RWPE1 (cell line): ENCODE data around the gene UXS1.

Source experiments
- CTCF ChIA-PET: fragments of 350-600 bp; sonication (Branson Sonifier 250); formaldehyde crosslinking; extraction: SDS; loops from one replicate; lab custom pipeline; 2021; lab: Yijun Ruan, JAX
- POLR2A ChIA-PET: fragments of 400-600 bp; formaldehyde crosslinking; extraction: SDS; loops from one replicate; lab custom pipeline; 2020; ENCODE audit warnings: antibody characterized with exemption; ENCODE audit not compliant: low non-redundant PET; lab: Yijun Ruan, JAX
- DNase-seq: peaks from one replicate; pipeline ENCODE4 v3.0.0; 2012; ENCODE audit warnings: low spot score
- H3K27ac ChIP-seq: fragments of 450-650 bp; 2 replicates; pipeline ENCODE4 v1.5.1; 2017
- TF ChIP-seq, protein P1 (sequence below): fragments of 450-650 bp; conservative IDR thresholded peaks from 2 replicates; pipeline ENCODE4 v1.5.1; 2017; ENCODE audit warnings: low read depth, mild to moderate bottlenecking

UXS1 gene

DNA sequence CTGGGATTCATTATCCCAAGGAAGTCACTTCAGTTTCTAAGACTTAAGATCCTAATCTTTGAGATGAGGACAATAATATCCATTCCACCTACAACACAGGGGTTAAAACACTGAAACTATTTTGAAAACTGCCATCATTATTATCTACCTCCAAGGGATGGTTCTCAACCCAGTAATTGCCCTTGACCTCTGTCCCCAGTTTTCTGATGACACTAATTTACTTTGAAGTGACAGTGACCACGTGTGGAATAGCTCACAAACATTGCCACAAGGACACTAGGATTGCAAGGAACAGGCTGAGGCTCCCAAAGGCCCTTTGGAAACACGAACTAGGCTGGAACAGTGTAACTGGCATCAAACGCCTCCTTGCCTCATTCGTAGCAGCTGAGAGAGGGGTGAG is 78.4 kb downstream of the UXS1 start:
- DNase-seq: no peak
- CTCF ChIA-PET: no interaction called here
- POLR2A ChIA-PET: no interaction called here
- TF ChIP-seq, protein P1, sequence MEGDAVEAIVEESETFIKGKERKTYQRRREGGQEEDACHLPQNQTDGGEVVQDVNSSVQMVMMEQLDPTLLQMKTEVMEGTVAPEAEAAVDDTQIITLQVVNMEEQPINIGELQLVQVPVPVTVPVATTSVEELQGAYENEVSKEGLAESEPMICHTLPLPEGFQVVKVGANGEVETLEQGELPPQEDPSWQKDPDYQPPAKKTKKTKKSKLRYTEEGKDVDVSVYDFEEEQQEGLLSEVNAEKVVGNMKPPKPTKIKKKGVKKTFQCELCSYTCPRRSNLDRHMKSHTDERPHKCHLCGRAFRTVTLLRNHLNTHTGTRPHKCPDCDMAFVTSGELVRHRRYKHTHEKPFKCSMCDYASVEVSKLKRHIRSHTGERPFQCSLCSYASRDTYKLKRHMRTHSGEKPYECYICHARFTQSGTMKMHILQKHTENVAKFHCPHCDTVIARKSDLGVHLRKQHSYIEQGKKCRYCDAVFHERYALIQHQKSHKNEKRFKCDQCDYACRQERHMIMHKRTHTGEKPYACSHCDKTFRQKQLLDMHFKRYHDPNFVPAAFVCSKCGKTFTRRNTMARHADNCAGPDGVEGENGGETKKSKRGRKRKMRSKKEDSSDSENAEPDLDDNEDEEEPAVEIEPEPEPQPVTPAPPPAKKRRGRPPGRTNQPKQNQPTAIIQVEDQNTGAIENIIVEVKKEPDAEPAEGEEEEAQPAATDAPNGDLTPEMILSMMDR: no peak
- no peak overlapping the region for H3K27ac ChIP-seq

DNA sequence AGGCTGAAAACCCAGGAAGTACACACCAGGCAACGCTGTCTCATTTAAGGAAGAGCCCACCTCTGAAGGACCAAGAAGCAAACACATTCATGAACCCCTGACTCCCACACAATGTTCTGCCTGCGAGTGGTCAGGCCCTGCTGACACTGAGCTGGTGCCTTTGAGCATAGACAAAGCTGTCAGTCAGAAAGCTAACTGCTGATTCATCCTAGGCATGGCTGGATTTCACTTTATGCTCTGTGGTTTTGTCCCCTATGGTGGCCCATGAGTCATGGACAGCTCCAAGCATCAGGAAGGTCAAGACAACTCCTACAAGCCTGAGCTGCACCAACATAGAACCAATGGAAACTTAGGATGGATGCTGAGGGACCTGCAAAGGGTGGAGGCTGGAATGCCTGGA is 78.9 kb downstream of the UXS1 start:
- H3K27ac ChIP-seq: no peak overlapping the region
- TF ChIP-seq, protein P1: no peak
- POLR2A ChIA-PET: no interaction called here
- CTCF ChIA-PET: no interaction called here
- DNase-seq: no peak

GRCh38 chr2:106114166-106114565 is 79.9 kb downstream of the UXS1 start:
- H3K27ac ChIP-seq: no peak overlapping the region
- ChIA-PET POLR2A (no interaction called here), CTCF (no interaction called here)
- TF ChIP-seq, protein P1: no peak
- no peak for DNase-seq

DNA sequence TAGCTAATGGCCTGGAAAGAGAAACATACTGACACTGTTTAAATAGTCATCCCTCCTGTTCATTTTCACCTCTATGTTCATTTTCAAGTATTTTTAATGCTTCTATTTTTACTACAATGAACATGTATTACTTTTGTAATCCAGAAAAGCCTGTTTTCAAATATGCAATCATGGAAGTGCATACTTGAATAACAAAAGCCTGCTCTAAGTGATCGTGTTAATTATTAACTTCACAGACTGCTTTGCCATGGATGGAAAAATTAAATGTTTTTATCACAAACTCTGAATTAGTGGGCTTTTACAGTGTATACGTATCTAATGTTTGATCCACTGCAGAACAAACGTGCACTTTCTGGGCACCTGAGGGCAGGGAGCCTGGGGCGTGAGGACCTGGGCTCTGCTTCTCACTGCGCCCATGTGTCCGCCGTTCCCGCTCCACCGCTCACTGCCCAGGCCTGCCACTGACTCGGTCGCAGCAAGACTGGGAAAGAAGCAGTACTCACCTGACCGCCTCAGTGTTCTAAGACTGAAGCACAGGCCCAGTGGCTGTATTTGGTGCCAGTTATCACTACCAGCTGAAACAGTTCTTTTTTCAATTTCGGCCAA is 80.6 kb downstream of the UXS1 start:
- DNase-seq: no peak
- H3K27ac ChIP-seq: no peak overlapping the region
- CTCF ChIA-PET: no interaction called here
- POLR2A ChIA-PET: no interaction called here
- TF ChIP-seq, protein P1: no peak

GRCh38 chr2:106111882-106112571 is 82.1 kb downstream of the UXS1 start:
- TF ChIP-seq, protein P1: no peak
- ChIA-PET CTCF (interaction anchor here (0.6 kb wide), 1 partner anchor 100 kb away, joined by 3 read pairs; no protein-coding TSS in a partner anchor), POLR2A (no interaction called here)
- no peak overlapping the region for H3K27ac ChIP-seq
- no peak for DNase-seq

GRCh38 chr2:106109675-106110424 is 84.3 kb downstream of the UXS1 start:
- TF ChIP-seq, protein P1: no peak
- no peak overlapping the region for H3K27ac ChIP-seq
- CTCF ChIA-PET: interaction anchor here (0.6 to 0.7 kb wide), 2 partner anchors 55 to 119 kb away, joined by 3 read pairs; no protein-coding TSS in a partner anchor
- POLR2A ChIA-PET: no interaction called here
- DNase-seq: no peak
